A549 (cell line): ENCODE measurements around the gene EPPIN. TPM values are rescaled to one million over a fixed set of nuclear protein-coding genes. Genes with fewer than 3 reads are reported as not detected.

ENCODE experiments used
- ATAC-seq, 2 experiments: fragments of 200-7000 bp in 1 of 2; fragments of >200 bp in 1 of 2; cut with Nextera tagmentation in 1 of 2; cut with Tn5 transposase in 1 of 2; 3 replicates each; pipeline versions ENCODE4 v1.8.0 to v1.9.1; 2018 to 2020; ENCODE audit warnings: mild to moderate bottlenecking in 1 of 2, moderate library complexity in 1 of 2
- CTCF ChIA-PET: fragments of 300-600 bp; sonication (Branson Sonifier 250); formaldehyde crosslinking; extraction: SDS; loops from one replicate; lab custom pipeline; 2021; ENCODE audit warnings: antibody characterized with exemption, inconsistent platforms; lab: Yijun Ruan, JAX
- POLR2A ChIA-PET: fragments of 350-600 bp; formaldehyde crosslinking; extraction: SDS; loops from one replicate; lab custom pipeline; 2021; ENCODE audit warnings: antibody characterized with exemption, inconsistent platforms; lab: Yijun Ruan, JAX
- DNase-seq, 2 experiments: peaks; one replicate each; pipeline versions ENCODE4 v3.0.0 to v3.0.0-alpha.2; 2011 to 2016; ENCODE audit warnings: low read depth in 1 of 2, low spot score in 1 of 2
- FAIRE-seq: peaks from 2 replicates; lab custom pipeline; 2011; peaks lifted over from hg19 to GRCh38; lab: Jason Lieb, UNC
- H3K27ac ChIP-seq, 2 experiments: fragments of >200 bp; sonication (Bioruptor Twin); formaldehyde crosslinking; 3 replicates each; pipeline ENCODE4 v1.5.1; 2016 to 2017
- H3K4me1 ChIP-seq: fragments of >200 bp; sonication (Bioruptor Twin); formaldehyde crosslinking; 3 replicates; pipeline ENCODE4 v1.6.1; 2016
- H3K4me2 ChIP-seq: fragments of >200 bp; sonication (Bioruptor Twin); formaldehyde crosslinking; 3 replicates; pipeline ENCODE4 v1.6.1; 2016
- H3K4me3 ChIP-seq: fragments of >200 bp; sonication (Bioruptor Twin); formaldehyde crosslinking; 3 replicates; pipeline ENCODE4 v1.5.1; 2016
- H3K9me3 ChIP-seq: fragments of >200 bp; sonication (Bioruptor Twin); formaldehyde crosslinking; 3 replicates; pipeline ENCODE4 v1.6.1; 2016
- BHLHE40 ChIP-seq: IDR thresholded peaks from 2 replicates; pipeline ENCODE4 v1.6.1; 2012; ENCODE audit warnings: low read depth, low read length, inconsistent platforms
- CEBPB ChIP-seq, 2 experiments: fragments of >200 bp in 1 of 2; sonication (Bioruptor Twin) in 1 of 2; formaldehyde crosslinking in 1 of 2; IDR thresholded peaks; 2 replicates each; pipeline ENCODE4 v1.6.1; 2012 to 2016
- E2F6 ChIP-seq: IDR thresholded peaks from 2 replicates; pipeline ENCODE4 v1.6.1; 2012; ENCODE audit warnings: low read depth, borderline replicate concordance
- ESRRA ChIP-seq: fragments of 150-350 bp; IDR thresholded peaks from 2 replicates; pipeline ENCODE4 v1.6.1; 2014; ENCODE audit warnings: mild to moderate bottlenecking, low read length, borderline replicate concordance
- FOSL2 ChIP-seq, 2 experiments: fragments of 450-650 bp in 1 of 2; fragments of >200 bp in 1 of 2; sonication (Bioruptor Twin) in 1 of 2; formaldehyde crosslinking; IDR thresholded peaks; 2 replicates each; pipeline versions ENCODE4 v1.5.0 to v1.6.1; 2016 to 2020; ENCODE audit warnings: mild to moderate bottlenecking in 1 of 2, moderate library complexity in 1 of 2
- HEYL ChIP-seq: fragments of 250-450 bp; sonication (Bioruptor Pico); IDR thresholded peaks from 2 replicates; pipeline ENCODE4 v1.8.0; 2021; ENCODE audit warnings: mild to moderate bottlenecking, moderate library complexity
- HMGXB4 ChIP-seq: fragments of 250-450 bp; sonication (Bioruptor Pico); IDR thresholded peaks from 2 replicates; pipeline ENCODE4 v1.5.0; 2021; ENCODE audit warnings: mild to moderate bottlenecking, moderate library complexity, borderline replicate concordance
- HOXA7 ChIP-seq: fragments of 250-450 bp; sonication (Bioruptor Pico); IDR thresholded peaks from 2 replicates; pipeline ENCODE4 v1.5.0; 2020; ENCODE audit warnings: mild to moderate bottlenecking, moderate library complexity
- HOXB5 ChIP-seq: fragments of 250-450 bp; sonication (Bioruptor Pico); IDR thresholded peaks from 2 replicates; pipeline ENCODE4 v1.5.0; 2020; ENCODE audit warnings: mild to moderate bottlenecking, moderate library complexity
- JUN ChIP-seq, 2 experiments: fragments of >200 bp; sonication (Bioruptor Twin); formaldehyde crosslinking; IDR thresholded peaks; 2 replicates in 1 of 2; 3 replicates in 1 of 2; pipeline ENCODE4 v1.6.1; 2016 to 2017
- MAFK ChIP-seq: fragments of 450-650 bp; IDR thresholded peaks from 2 replicates; pipeline ENCODE4 v1.6.1; 2014; ENCODE audit not compliant: partially characterized antibody
- MYC ChIP-seq: IDR thresholded peaks from 2 replicates; pipeline ENCODE4 v1.6.1; 2012; ENCODE audit warnings: mild to moderate bottlenecking, inconsistent platforms, low read length, improper control_type of control experiment, borderline replicate concordance
- NPAS2 ChIP-seq: fragments of 250-450 bp; sonication (Bioruptor Pico); IDR thresholded peaks from 2 replicates; pipeline ENCODE4 v1.8.0; 2022; ENCODE audit warnings: mild to moderate bottlenecking, moderate library complexity, borderline replicate concordance
- NR3C1 ChIP-seq: fragments of >200 bp; sonication (Bioruptor Twin); formaldehyde crosslinking; IDR thresholded peaks from 3 replicates; pipeline ENCODE4 v1.6.1; 2017
- PHF8 ChIP-seq: fragments of 200-600 bp; sonication (generic); IDR thresholded peaks from 2 replicates; pipeline ENCODE4 v1.6.1; 2016; ENCODE audit warnings: low read depth, mild to moderate bottlenecking, antibody characterized with exemption, moderate library complexity, borderline replicate concordance
- POLR2A ChIP-seq: IDR thresholded peaks from 2 replicates; pipeline ENCODE4 v1.6.1; 2012; ENCODE audit warnings: mild to moderate bottlenecking, low read length
- RCOR1 ChIP-seq: fragments of 150-350 bp; IDR thresholded peaks from 2 replicates; pipeline ENCODE4 v1.6.1; 2014; ENCODE audit warnings: antibody characterized with exemption, low read length, low read depth
- RFX5 ChIP-seq: fragments of 450-650 bp; IDR thresholded peaks from 2 replicates; pipeline ENCODE4 v1.7.1; 2014; ENCODE audit warnings: antibody characterized with exemption, mild to moderate bottlenecking, moderate library complexity
- SMC3 ChIP-seq: fragments of >200 bp; sonication (Bioruptor Twin); formaldehyde crosslinking; IDR thresholded peaks from 3 replicates; pipeline ENCODE4 v1.6.1; 2018; ENCODE audit warnings: inconsistent platforms
- WGBS: methylation state at CpG from one replicate; pipeline ENCODE4 v1.1.6; 2017; ENCODE audit errors: missing lambda C conversion rate; 5-methylcytosine and 5-hydroxymethylcytosine counted together
- polyA plus RNA-seq, 4 experiments: library from polyadenylated mRNA; depleted of rRNA in 3 of 4; stranded (reverse); fragments of >200 nt; fragmentation: RNase III in 1 of 4; extraction: RNeasy Plus Mini Kit Qiagen cat#74134 plus additional on column Dnase treatment in 1 of 4; gene quantifications; 2 replicates in 3 of 4; 3 replicates in 1 of 4; pipeline ENCODE4 v1.2.3, GENCODE V29; 2011 to 2017
- TF ChIP-seq, protein P1 (sequence below): IDR thresholded peaks from 2 replicates; pipeline ENCODE4 v1.6.1; 2012

EPPIN gene
- polyA plus RNA-seq, 2 of the 4 experiments (the other 2 are of a cell fraction) = not detected

DNA sequence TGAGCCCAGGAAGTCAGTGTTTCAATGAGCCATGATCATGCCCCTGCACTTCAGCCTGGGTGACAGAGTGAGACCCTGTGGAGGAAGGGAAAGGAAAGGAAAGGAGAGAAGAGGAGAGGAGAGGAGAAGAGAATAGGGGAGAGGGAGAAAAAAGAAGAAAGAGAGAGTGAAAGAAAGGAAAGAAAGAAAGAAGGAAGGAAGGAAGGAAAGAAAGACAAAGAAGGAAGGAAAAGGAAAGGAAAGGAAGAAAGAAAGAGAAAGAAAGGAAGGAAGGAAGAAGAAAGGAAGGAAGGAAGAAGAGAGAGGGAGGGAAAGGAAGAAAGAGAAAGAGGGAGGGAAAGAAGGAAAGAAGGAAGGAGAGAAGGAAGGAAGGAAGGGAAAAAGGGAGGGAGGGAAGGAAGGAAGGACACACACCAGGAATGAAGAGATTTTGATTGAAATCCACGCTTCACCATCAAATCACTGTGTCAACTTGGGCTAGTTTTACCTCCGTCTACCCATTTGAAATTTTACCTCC, 17.6 kb upstream of the EPPIN start (continued):
- no peak for TF ChIP-seq FOSL2 (IDR thresholded peaks at IDR 0.05)
- TF ChIP-seq FOSL2 (CRISPR knock-in tag; IDR thresholded peaks at IDR 0.05) = no peak
- no peak for TF ChIP-seq ESRRA
- no peak for TF ChIP-seq MYC
- no peak for TF ChIP-seq NPAS2 (CRISPR knock-in tag)

DNA sequence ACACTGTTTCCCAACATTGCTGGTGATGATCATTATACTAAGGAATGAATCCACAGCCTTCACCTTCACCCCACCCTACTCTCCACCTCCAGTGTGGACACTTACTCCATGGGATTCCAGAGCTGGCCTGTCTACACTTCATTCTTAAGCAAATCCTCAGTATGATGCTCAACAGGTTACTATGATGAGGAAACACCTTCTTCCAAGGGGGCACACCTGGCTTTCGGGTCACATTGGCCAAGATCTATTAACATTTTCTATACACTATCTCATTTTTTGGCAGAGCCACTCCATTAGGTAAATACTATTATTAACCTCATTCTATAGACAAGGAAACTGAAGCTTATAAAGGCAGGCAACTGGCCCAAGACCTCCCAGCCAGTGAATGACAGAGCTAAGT, 8.0 kb upstream of the EPPIN start:
- DNase-seq (no peak), ATAC-seq (no peak), FAIRE-seq (no peak)
- WGBS = 0% methylated on average over 1 of the region's 1 CpG
- POLR2A ChIA-PET = no interaction called here
- CTCF ChIA-PET = interaction anchor here (0.6 to 1.0 kb wide), 3 partner anchors 120 to 232 kb away, joined by 3 read pairs; no protein-coding TSS in a partner anchor
- H3K4me2 ChIP-seq = no peak overlapping the region
- H3K27ac ChIP-seq = no peak overlapping the region
- no peak overlapping the region for H3K4me3 ChIP-seq
- H3K4me1 ChIP-seq = no peaks in the 10 kb centered on the region
- TF ChIP-seq HOXA7 (CRISPR knock-in tag) = no peak
- no peaks in the 10 kb centered on the region for H3K9me3 ChIP-seq

- ATAC-seq = no peak
- POLR2A ChIA-PET = no interaction called here
- CTCF ChIA-PET = interaction anchor here (2.3 kb wide), 1 partner anchor 219 kb away, joined by 9 read pairs; no protein-coding TSS in a partner anchor
- WGBS = 2% methylated on average over 2 of the region's 2 CpGs
- TF ChIP-seq HOXB5 (CRISPR knock-in tag) (no peak), JUN (IDR thresholded peaks at IDR 0.05) (no peak), BHLHE40 (no peak), MAFK (no peak), PHF8 (no peak), SMC3 (no peak), RFX5 (no peak), HMGXB4 (CRISPR knock-in tag) (no peak), POLR2A (no peak), CEBPB (IDR thresholded peaks at IDR 0.05) (no peak), RCOR1 (no peak), E2F6 (no peak), HEYL (CRISPR knock-in tag) (no peak)
- TF ChIP-seq, protein P1, sequence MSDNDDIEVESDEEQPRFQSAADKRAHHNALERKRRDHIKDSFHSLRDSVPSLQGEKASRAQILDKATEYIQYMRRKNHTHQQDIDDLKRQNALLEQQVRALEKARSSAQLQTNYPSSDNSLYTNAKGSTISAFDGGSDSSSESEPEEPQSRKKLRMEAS = no peak
- H3K27ac ChIP-seq = no peak overlapping the region
- no peaks in the 10 kb centered on the region for H3K9me3 ChIP-seq
- no peak for DNase-seq
- H3K4me1 ChIP-seq = no peaks in the 10 kb centered on the region
- H3K4me3 ChIP-seq = no peak overlapping the region
- no peak overlapping the region for H3K4me2 ChIP-seq
- no peak for FAIRE-seq
Observed at GRCh38 chr20:45552456-45552855, 5.3 kb upstream of the EPPIN start.

DNA sequence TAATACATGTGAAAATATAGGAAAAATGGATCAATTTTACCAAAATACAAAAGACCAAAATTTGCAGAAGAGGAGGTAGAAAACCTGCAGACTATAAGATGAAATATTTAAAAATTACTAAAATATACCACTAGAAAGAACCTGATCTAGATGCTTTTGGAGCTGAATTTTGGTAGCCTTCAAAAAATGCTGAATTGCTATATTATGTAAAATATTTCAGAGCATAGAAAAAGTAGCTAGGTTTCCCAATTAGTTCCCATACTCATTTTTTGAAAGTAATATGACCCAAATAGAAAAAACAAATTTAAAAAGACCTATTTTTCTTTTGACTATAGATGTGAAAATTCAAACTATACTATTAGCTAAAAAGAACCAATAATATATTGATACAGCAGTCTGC, 3.6 kb upstream of the EPPIN start:
- no peak for FAIRE-seq
- H3K27ac ChIP-seq = no peak overlapping the region
- DNase-seq = no peak
- ChIA-PET POLR2A (no interaction called here), CTCF (interaction anchor here (0.8 to 2.3 kb wide), 2 partner anchors 16 to 220 kb away, joined by 3 to 9 read pairs; no protein-coding TSS in a partner anchor)
- ATAC-seq = no peak
- TF ChIP-seq NR3C1 (no peak), MAFK (peak; percentile 59)
- H3K9me3 ChIP-seq = no peaks in the 10 kb centered on the region
- no peak overlapping the region for H3K4me3 ChIP-seq
- no peak overlapping the region for H3K4me2 ChIP-seq
- H3K4me1 ChIP-seq = no peaks in the 10 kb centered on the region
